ENCODE measurements around the gene IRGQ. TPM values are rescaled to one million over a fixed set of nuclear protein-coding genes. Genes with fewer than 3 reads are reported as not detected.

IRGQ gene
- total RNA-seq, 6 donors from 2014 or later, result 17.2 to 25.1 (median 23.2) TPM

GRCh38 chr19:43599635-43600295, 3.8 kb upstream of the IRGQ start:
- Histone ChIP-seq H3K27me3 (no peaks in the 10 kb centered on the region), H3K4me3 (no peak overlapping the region), H3K9me3 (no peaks in the 10 kb centered on the region), H3K27ac (no peak overlapping the region), H3K36me3 (peaks cover 5 to 34% (median 15%) of the 10 kb centered on the region in 4 donors), H3K4me1 (peaks cover 15 to 28% (median 23%) of the 10 kb centered on the region in 4 donors)
- TF ChIP-seq POLR2AphosphoS5 (IDR thresholded peaks at IDR 0.05), result no peak
- WGBS, 2 donors, result 74 to 80% methylated on average over 4 of the region's 4 CpGs
- ATAC-seq (ENCODE audit: low FRiP score in 2 of 2), result no peak
- no peak for DNase-seq

- DNase-seq (peak in 1 of 2 donors; percentile 78), ATAC-seq (ENCODE audit: low FRiP score in 2 of 2) (no peak)
- WGBS, 2 donors, result 96 to 97% methylated on average over 10 to 19 of the region's 19 CpGs
- Histone ChIP-seq H3K27ac (no peak overlapping the region), H3K4me1 (peaks cover 26 to 39% (median 33%) of the 10 kb centered on the region in 4 donors), H3K27me3 (no peaks in the 10 kb centered on the region), H3K9me3 (no peaks in the 10 kb centered on the region), H3K4me3 (no peak overlapping the region), H3K36me3 (peaks cover 5 to 34% (median 17%) of the 10 kb centered on the region in 4 donors)
- no peak for TF ChIP-seq POLR2AphosphoS5 (IDR thresholded peaks at IDR 0.05)
- no peak for TF ChIP-seq CTCF (IDR thresholded peaks at IDR 0.05)
- TF ChIP-seq POLR2A (IDR thresholded peaks at IDR 0.05), result no peak
- no peak for TF ChIP-seq EP300 (IDR thresholded peaks at IDR 0.05)
These were observed 2.7 kb upstream of the IRGQ start for GRCh38 chr19:43598445-43599240.

- peaks cover 28 to 47% (median 36%) of the 10 kb centered on the region in 4 donors for H3K4me1 ChIP-seq
These were observed 1.9 kb upstream of the IRGQ start for GRCh38 chr19:43597876-43598275.

GRCh38 chr19:43596842-43597461, 1.0 kb upstream of the IRGQ start:
- Histone ChIP-seq H3K27me3 (no peaks in the 10 kb centered on the region), H3K27ac (peak overlapping the region; percentile 93 to 98 (median 96)), H3K9me3 (no peaks in the 10 kb centered on the region), H3K4me1 (peaks cover 28 to 48% (median 36%) of the 10 kb centered on the region in 4 donors), H3K4me3 (peak overlapping the region; percentile 42 to 75 (median 60)), H3K36me3 (peaks cover 17 to 51% (median 30%) of the 10 kb centered on the region in 4 donors)
- 10 to 30% methylated on average over 2 to 7 of the region's 7 CpGs for WGBS, 2 donors
- TF ChIP-seq POLR2AphosphoS5 (IDR thresholded peaks at IDR 0.05), result no peak
- TF ChIP-seq CTCF (IDR thresholded peaks at IDR 0.05), result no peak
- TF ChIP-seq EP300 (IDR thresholded peaks at IDR 0.05), result no peak
- no peak for TF ChIP-seq POLR2A (IDR thresholded peaks at IDR 0.05)
- no peak for DNase-seq
- no peak for ATAC-seq (ENCODE audit: low FRiP score in 2 of 2)

More at GRCh38 chr19:43597876-43598275, 1.9 kb upstream of the IRGQ start:
- no peak for TF ChIP-seq CTCF (IDR thresholded peaks at IDR 0.05)
- no peak for TF ChIP-seq POLR2A (IDR thresholded peaks at IDR 0.05)
- TF ChIP-seq EP300 (IDR thresholded peaks at IDR 0.05), result no peak
- TF ChIP-seq POLR2AphosphoS5 (IDR thresholded peaks at IDR 0.05), result no peak
- ATAC-seq (ENCODE audit: low FRiP score in 2 of 2) (no peak), DNase-seq (no peak)
- Histone ChIP-seq H3K4me3 (no peak overlapping the region), H3K27ac (peak overlapping the region in 1 of 4 donors; percentile 5), H3K27me3 (no peaks in the 10 kb centered on the region), H3K9me3 (no peaks in the 10 kb centered on the region), H3K36me3 (peaks cover 8 to 41% (median 22%) of the 10 kb centered on the region in 4 donors)
- 33 to 45% methylated on average over 5 of the region's 5 CpGs for WGBS, 2 donors

GRCh38 chr19:43595605-43595998, 332 bp downstream of the IRGQ start:
- DNase-seq (no peak), ATAC-seq (ENCODE audit: low FRiP score in 2 of 2) (peak; percentile 21 to 28)
- TF ChIP-seq EP300 (IDR thresholded peaks at IDR 0.05) (no peak), POLR2A (IDR thresholded peaks at IDR 0.05) (peak in 1 of 4 donors; percentile 76)
- Histone ChIP-seq H3K27me3 (no peaks in the 10 kb centered on the region), H3K9me3 (no peaks in the 10 kb centered on the region), H3K4me3 (peak overlapping the region; percentile 55 to 75 (median 60)), H3K4me1 (peaks cover 28 to 48% (median 36%) of the 10 kb centered on the region in 4 donors), H3K27ac (peak overlapping the region; percentile 93 to 98 (median 96)), H3K36me3 (peaks cover 19 to 51% (median 34%) of the 10 kb centered on the region in 4 donors)
- WGBS, 2 donors, result 0 to 2% methylated on average over 12 to 18 of the region's 18 CpGs
